IMR-90 (cell line): ENCODE results near the gene GALNT5.

Source experiments
- CEBPB ChIP-seq: IDR thresholded peaks from 2 replicates; pipeline ENCODE4 v1.6.1; 2012; ENCODE audit warnings: low read depth, low read length, improper control_type of control experiment
- MAFK ChIP-seq: IDR thresholded peaks from 2 replicates; pipeline ENCODE4 v1.6.1; 2012; ENCODE audit warnings: low read depth, low read length, improper control_type of control experiment
- MAZ ChIP-seq: IDR thresholded peaks from 2 replicates; pipeline ENCODE4 v1.6.1; 2012; ENCODE audit warnings: low read depth, mild to moderate bottlenecking, low read length, improper control_type of control experiment, moderate library complexity, borderline replicate concordance
- POLR2A ChIP-seq: IDR thresholded peaks from 2 replicates; pipeline ENCODE4 v1.6.1; 2012; ENCODE audit warnings: mild to moderate bottlenecking, low read depth, low read length
- RAD21 ChIP-seq: IDR thresholded peaks from 2 replicates; pipeline ENCODE4 v1.6.1; 2012; ENCODE audit warnings: low read length, improper control_type of control experiment
- RFX5 ChIP-seq: IDR thresholded peaks from 2 replicates; pipeline ENCODE4 v1.8.0; 2012; ENCODE audit warnings: low read depth, mild to moderate bottlenecking, low read length, moderate library complexity
- SMC3 ChIP-seq: fragments of 150-350 bp; IDR thresholded peaks from 2 replicates; pipeline ENCODE4 v1.6.1; 2016; ENCODE audit warnings: low read depth, mild to moderate bottlenecking, antibody characterized with exemption, low read length, moderate library complexity
- TF ChIP-seq, protein P1 (sequence below): conservative IDR thresholded peaks from 2 replicates; pipeline ENCODE4 v1.5.1; 2012; ENCODE audit warnings: mild to moderate bottlenecking, low read depth, low read length, improper control_type of control experiment
- TF ChIP-seq, protein P2 (sequence below): fragments of 150-350 bp; IDR thresholded peaks from 2 replicates; pipeline ENCODE4 v1.6.1; 2016; ENCODE audit warnings: low read depth, mild to moderate bottlenecking, low read length, moderate library complexity, borderline replicate concordance
- TF ChIP-seq, protein P3 (sequence below): fragments of 150-350 bp; IDR thresholded peaks from 2 replicates; pipeline ENCODE4 v1.6.1; 2017; ENCODE audit warnings: mild to moderate bottlenecking, antibody characterized with exemption, low read length, low read depth

DNA sequence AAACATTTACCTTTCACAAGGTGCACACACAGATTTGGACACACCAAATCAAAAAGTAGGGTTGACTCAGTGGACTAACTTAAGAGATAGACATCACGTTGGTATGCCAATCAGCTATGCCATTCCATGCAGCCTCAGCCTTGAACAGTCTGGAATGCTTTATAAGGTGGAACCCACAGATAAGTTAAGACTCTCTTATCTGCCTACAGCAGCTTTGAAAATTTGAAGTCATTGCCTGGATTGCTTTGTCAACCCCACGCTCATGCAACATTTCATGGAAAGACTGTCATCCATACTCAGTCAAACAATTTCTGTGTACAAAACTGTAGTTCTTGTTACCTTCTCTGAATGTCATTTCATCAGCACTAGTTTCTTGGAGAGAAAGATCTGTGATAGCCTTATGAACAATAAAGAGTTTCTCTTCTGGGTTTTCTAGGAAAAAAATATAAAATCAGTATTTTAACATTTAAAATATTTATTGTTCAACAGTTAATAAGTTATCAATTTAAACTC, 66.9 kb downstream of the GALNT5 start:
- TF ChIP-seq, protein P1, sequence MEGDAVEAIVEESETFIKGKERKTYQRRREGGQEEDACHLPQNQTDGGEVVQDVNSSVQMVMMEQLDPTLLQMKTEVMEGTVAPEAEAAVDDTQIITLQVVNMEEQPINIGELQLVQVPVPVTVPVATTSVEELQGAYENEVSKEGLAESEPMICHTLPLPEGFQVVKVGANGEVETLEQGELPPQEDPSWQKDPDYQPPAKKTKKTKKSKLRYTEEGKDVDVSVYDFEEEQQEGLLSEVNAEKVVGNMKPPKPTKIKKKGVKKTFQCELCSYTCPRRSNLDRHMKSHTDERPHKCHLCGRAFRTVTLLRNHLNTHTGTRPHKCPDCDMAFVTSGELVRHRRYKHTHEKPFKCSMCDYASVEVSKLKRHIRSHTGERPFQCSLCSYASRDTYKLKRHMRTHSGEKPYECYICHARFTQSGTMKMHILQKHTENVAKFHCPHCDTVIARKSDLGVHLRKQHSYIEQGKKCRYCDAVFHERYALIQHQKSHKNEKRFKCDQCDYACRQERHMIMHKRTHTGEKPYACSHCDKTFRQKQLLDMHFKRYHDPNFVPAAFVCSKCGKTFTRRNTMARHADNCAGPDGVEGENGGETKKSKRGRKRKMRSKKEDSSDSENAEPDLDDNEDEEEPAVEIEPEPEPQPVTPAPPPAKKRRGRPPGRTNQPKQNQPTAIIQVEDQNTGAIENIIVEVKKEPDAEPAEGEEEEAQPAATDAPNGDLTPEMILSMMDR, result no peak
- TF ChIP-seq, protein P2, sequence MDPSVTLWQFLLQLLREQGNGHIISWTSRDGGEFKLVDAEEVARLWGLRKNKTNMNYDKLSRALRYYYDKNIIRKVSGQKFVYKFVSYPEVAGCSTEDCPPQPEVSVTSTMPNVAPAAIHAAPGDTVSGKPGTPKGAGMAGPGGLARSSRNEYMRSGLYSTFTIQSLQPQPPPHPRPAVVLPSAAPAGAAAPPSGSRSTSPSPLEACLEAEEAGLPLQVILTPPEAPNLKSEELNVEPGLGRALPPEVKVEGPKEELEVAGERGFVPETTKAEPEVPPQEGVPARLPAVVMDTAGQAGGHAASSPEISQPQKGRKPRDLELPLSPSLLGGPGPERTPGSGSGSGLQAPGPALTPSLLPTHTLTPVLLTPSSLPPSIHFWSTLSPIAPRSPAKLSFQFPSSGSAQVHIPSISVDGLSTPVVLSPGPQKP, result no peak
- TF ChIP-seq RAD21, result no peak
- no peak for TF ChIP-seq POLR2A
- TF ChIP-seq RFX5, result no peak
- no peak for TF ChIP-seq SMC3
- no peak for TF ChIP-seq CEBPB
- TF ChIP-seq, protein P3, sequence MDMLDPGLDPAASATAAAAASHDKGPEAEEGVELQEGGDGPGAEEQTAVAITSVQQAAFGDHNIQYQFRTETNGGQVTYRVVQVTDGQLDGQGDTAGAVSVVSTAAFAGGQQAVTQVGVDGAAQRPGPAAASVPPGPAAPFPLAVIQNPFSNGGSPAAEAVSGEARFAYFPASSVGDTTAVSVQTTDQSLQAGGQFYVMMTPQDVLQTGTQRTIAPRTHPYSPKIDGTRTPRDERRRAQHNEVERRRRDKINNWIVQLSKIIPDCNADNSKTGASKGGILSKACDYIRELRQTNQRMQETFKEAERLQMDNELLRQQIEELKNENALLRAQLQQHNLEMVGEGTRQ, result no peak
- no peak for TF ChIP-seq MAZ
- TF ChIP-seq MAFK, result no peak
